RPMI7951 (cell line): ENCODE results near the gene SETD6. TPM values are rescaled to one million over a fixed set of nuclear protein-coding genes. Genes with fewer than 3 reads are reported as not detected.

Experiments
- DNase-seq: peaks from one replicate; pipeline ENCODE4 v3.0.0-alpha.2; 2012; ENCODE audit warnings: low read depth
- total RNA-seq: library from RNA; depleted of rRNA; stranded (reverse); fragments of >200 nt; shearing (Covaris generic); gene quantifications from 2 replicates; pipeline ENCODE4 v1.2.3, GENCODE V29; 2014

The SETD6 gene
- total RNA-seq, 1 experiment from 2014 or later, result 7.7 TPM

- no peak for DNase-seq
Measured at GRCh38 chr16:58507963-58508670, 7.2 kb upstream of the SETD6 start.

- no peak for DNase-seq
Measured at GRCh38 chr16:58508671-58509251, 6.6 kb upstream of the SETD6 start.

- DNase-seq, result no peak
Measured at GRCh38 chr16:58509256-58510096, 5.8 kb upstream of the SETD6 start.

- DNase-seq, result no peak
Measured at GRCh38 chr16:58510097-58510775, 5.1 kb upstream of the SETD6 start.

- no peak for DNase-seq
Measured at GRCh38 chr16:58510776-58511628, 4.3 kb upstream of the SETD6 start.

GRCh38 chr16:58511933-58512815, 3.1 kb upstream of the SETD6 start:
- DNase-seq, result peak; percentile 54

- no peak for DNase-seq
Measured at GRCh38 chr16:58513874-58514273, 1.4 kb upstream of the SETD6 start.

GRCh38 chr16:58515871-58516767, 802 bp downstream of the SETD6 start:
- no peak for DNase-seq

- DNase-seq, result no peak
Measured at GRCh38 chr16:58516768-58517107, 1.4 kb downstream of the SETD6 start.

- DNase-seq, result no peak
Measured at GRCh38 chr16:58518083-58518979, 3.0 kb downstream of the SETD6 start.

- no peak for DNase-seq
Measured at GRCh38 chr16:58518980-58519368, 3.7 kb downstream of the SETD6 start.

- no peak for DNase-seq
Measured at GRCh38 chr16:58519707-58520106, 4.4 kb downstream of the SETD6 start.

GRCh38 chr16:58530179-58530578, 14.9 kb downstream of the SETD6 start:
- no peak for DNase-seq

- DNase-seq, result no peak
Measured at GRCh38 chr16:58532414-58532813, 17.1 kb downstream of the SETD6 start.

GRCh38 chr16:58533751-58534470, 18.6 kb downstream of the SETD6 start:
- no peak for DNase-seq

GRCh38 chr16:58535100-58535499, 19.8 kb downstream of the SETD6 start:
- no peak for DNase-seq

- no peak for DNase-seq
Measured at GRCh38 chr16:58536278-58536677, 21.0 kb downstream of the SETD6 start.
